Measurements from ENCODE around the gene ASPHD2.

The ASPHD2 gene

GRCh38 chr22:26445577-26446275 is 16.7 kb downstream of the ASPHD2 start:
- TF ChIP-seq CTCF (IDR thresholded peaks at IDR 0.05; ENCODE audit: low read depth, low read length) = no peak
- no peak for DNase-seq (ENCODE audit: low read depth in 2 of 2)
- H3K4me3 ChIP-seq (replicated peaks in 1 of 2; ENCODE audit: low read depth in 2 of 2, low read length in 2 of 2) = no peak overlapping the region

GRCh38 chr22:26446808-26447515 is 17.9 kb downstream of the ASPHD2 start:
- DNase-seq (ENCODE audit: low read depth in 2 of 2) = no peak
- no peak overlapping the region for H3K4me3 ChIP-seq (replicated peaks in 1 of 2; ENCODE audit: low read depth in 2 of 2, low read length in 2 of 2)
- no peak for TF ChIP-seq CTCF (IDR thresholded peaks at IDR 0.05; ENCODE audit: low read depth, low read length)

- no peak for TF ChIP-seq CTCF (IDR thresholded peaks at IDR 0.05; ENCODE audit: low read depth, low read length)
- H3K4me3 ChIP-seq (replicated peaks in 1 of 2; ENCODE audit: low read depth in 2 of 2, low read length in 2 of 2) = no peak overlapping the region
- no peak for DNase-seq (ENCODE audit: low read depth in 2 of 2)
These were observed 18.7 kb downstream of the ASPHD2 start for GRCh38 chr22:26447584-26448329.

- DNase-seq (ENCODE audit: low read depth in 2 of 2) = no peak
- no peak overlapping the region for H3K4me3 ChIP-seq (replicated peaks in 1 of 2; ENCODE audit: low read depth in 2 of 2, low read length in 2 of 2)
- no peak for TF ChIP-seq CTCF (IDR thresholded peaks at IDR 0.05; ENCODE audit: low read depth, low read length)
These were observed 19.3 kb downstream of the ASPHD2 start for GRCh38 chr22:26448334-26448733.

GRCh38 chr22:26448941-26449340 is 19.9 kb downstream of the ASPHD2 start:
- no peak overlapping the region for H3K4me3 ChIP-seq (replicated peaks in 1 of 2; ENCODE audit: low read depth in 2 of 2, low read length in 2 of 2)
- DNase-seq (ENCODE audit: low read depth in 2 of 2) = no peak
- TF ChIP-seq CTCF (IDR thresholded peaks at IDR 0.05; ENCODE audit: low read depth, low read length) = no peak

GRCh38 chr22:26450453-26451185 is 21.6 kb downstream of the ASPHD2 start:
- no peak for DNase-seq (ENCODE audit: low read depth in 2 of 2)
- no peak overlapping the region for H3K4me3 ChIP-seq (replicated peaks in 1 of 2; ENCODE audit: low read depth in 2 of 2, low read length in 2 of 2)
- TF ChIP-seq CTCF (IDR thresholded peaks at IDR 0.05; ENCODE audit: low read depth, low read length) = no peak
